Inflammatory macrophage treated with lipopolysaccharide for 1 hour (primary cell): ENCODE measurements around the gene GRPEL2.

Experiments
- DNase-seq, 2 donors: peaks; one replicate each; pipeline ENCODE4 v3.0.0-alpha.2; 2020 to 2022

GRPEL2 gene, protein sequence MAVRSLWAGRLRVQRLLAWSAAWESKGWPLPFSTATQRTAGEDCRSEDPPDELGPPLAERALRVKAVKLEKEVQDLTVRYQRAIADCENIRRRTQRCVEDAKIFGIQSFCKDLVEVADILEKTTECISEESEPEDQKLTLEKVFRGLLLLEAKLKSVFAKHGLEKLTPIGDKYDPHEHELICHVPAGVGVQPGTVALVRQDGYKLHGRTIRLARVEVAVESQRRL

DNA sequence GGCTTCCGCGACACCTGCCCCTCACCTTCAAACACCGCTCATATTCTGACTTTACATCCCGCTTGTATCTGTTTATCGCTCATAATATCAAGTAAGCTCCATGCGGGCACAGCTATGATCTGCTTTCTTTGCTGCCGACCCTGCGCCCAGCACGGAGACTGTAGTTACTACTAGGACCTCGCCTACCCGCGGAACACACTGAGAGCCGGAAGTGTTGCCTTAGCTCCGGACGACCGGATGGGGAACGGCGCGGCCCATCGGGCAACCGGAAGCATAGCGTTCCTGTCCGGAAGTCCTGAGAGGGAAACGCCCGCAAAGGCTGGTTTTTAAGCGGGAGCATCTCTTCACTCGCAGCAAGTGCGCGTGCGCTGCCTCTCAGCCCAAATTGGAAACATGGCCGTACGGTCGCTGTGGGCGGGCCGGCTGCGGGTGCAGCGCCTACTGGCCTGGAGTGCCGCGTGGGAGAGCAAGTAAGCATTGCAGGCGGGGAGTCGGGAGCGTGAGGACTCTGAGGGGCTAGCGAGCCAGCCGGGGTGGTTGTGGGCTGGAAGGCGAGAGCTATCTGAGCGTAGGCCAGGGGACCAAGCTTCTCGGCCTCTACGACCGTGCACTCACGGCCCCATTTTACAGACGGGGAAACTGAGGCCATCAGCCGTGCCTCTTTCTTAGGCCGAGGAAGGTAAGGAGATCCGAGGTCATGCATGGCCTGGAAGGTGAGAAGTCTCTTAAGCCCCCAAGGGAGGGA lies at the start of gene GRPEL2:
GRPEL2 (plus strand) TSS at position 353 of the 745 bp plus-strand sequence; CDS start at position 394, 41 bp downstream.
- peak; percentile 96 to 97 for DNase-seq

DNA sequence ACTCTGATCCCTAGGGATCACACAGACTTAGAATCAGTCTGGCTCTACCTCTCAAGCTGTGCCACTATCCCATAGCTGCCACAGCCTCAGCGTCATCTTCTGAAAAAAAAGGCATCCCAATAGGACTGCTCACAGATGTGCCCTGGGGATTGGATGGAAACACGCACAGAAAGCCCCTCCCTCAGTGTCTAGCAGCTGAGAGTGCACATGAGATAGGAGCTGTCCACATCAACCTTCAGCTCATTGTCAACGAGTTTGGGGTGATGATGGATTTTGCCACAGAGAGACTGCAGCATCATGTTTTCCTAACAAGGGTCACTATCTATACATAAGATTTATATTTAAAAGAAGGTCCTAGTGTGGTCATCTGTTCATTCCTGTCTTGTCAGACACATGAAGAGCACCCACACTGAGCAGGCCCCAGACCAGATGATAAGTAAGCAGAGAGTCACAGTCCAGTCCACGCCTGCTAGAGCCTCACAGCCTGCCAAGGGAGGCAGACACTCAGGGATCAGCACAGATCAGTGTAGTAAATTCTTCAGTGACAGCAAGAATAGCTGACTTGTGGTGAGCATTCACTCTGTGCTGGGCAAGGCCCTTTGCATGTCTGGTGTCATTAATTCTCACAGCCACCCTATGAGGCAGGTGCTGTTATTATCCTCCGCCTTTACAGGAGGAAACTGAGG lies 47.8 kb upstream of the GRPEL2 start:
- no peak for DNase-seq

DNA sequence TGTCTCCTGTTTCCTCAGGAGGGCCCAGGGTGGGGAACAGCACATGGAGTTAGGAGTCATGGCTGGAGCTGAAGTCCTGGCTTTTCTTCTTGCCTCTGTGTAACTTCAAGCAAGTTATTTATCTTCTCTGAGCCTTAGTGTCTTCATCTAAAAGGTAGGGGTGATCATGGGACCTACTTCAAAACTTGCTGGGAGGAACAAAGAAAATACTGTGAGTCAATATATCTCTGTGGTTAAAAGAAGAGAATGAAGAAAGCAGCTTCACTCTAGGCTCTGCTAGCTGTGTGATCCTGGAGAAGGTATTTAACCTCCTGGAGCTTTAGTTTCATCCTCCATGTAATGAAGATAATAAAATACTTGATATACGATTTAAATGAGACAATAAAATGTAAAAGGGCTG lies 47.1 kb upstream of the GRPEL2 start:
- DNase-seq: no peak

DNA sequence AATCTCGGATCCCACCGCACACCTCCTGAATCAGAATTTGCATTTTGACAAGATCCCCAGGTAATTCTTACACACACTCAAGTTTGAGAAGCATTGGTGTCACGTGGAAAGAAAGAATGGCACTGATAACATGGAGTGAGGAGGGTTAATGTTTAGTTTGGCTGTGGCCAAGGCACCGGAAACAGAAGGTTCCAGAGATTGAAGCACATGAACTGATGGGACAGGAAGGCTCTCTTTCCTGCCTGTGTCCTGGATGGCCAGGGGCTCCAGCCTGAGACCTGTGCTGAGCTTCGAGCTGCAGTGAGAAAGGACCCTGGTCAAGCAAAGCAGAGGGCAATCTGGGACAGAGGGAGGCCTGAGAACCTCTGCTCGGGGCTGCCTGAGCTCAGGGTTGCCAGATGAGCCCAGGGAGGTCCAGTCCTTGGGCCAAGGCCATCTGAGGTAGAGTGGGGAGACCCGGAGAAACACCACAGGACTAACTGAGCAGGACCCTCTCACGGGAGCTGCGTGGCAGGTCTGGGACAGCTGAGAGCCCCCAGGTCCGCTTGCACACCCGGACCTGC lies 46.4 kb upstream of the GRPEL2 start:
- DNase-seq: no peak

DNA sequence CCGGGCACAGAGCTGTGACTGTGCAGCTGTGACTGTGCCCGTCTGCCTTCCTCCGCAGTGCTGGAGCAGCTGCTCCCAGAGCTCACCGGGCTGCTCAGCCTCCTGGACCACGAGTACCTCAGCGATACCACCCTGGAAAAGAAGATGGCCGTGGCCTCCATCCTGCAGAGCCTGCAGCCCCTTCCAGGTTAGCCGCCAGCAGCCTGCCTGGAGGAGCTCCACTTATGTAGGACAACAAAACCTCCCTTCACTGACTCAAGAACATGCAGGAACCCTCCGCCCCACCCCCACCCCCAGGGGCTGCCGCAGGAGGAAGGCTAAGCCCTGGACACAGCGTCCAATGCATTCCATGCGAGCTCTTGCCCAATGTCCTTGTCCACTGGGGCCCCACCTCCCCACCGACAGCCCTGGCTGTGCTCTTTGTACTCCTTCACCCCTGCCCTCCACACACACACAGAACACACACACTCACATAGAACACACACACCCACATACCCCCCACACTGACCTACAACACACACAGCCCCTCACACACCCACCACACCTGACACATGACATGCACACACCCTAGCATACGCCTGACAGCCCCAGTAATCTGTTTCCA lies 45.7 kb upstream of the GRPEL2 start:
- no peak for DNase-seq

DNA sequence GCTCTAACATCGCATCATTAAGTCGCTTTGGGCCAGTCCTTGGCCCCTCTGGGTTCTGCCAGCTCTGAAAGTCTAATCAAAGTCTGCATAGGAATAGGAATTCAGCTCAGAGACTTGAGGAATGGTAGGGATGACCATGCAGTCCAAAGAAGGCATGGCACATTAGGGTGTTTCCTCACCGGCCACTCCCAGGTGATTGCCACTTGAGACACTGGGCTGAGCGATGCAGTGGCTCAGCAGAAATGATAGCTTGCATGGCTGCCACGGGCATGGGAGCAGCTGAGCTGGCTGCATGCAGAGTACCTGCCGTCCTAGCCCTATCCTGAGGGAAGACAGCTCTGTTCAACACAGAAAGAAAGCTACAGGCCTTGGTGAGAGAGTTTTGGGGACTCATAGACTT lies 44.9 kb upstream of the GRPEL2 start:
- DNase-seq: no peak

DNA sequence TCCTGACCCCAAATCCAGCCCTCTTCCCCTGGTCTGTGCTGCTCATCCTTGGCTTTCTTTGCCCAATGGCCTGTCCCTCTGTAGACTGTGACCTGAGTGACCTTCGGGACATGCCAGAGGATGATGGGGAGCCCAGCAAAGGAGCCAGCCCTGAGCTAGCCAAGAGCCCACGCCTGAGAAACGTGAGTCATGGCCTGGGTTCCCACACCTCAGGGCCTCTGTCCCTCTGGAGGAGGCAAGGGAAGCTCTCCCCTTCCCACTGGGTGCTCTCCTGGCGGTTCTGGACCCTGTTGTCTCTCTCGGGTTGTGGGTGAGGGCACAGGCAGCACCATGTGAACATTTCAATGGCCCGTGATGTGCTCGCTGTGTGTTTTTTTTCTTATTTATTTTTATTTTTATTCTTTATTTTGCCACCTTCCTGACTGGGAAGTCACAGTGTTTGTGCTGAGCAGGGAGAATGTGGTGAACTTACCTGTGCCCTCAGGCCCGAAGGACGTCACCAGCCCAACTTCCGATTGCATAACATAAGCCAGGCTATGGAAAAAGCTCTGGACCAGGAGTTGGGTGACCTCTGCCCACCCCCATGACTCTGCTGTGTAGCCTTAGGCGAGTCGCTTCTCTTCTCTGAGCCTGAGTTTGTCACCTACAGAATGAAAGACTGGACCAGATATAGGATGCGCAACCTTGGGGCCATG lies 44.1 kb upstream of the GRPEL2 start:
- DNase-seq: no peak

DNA sequence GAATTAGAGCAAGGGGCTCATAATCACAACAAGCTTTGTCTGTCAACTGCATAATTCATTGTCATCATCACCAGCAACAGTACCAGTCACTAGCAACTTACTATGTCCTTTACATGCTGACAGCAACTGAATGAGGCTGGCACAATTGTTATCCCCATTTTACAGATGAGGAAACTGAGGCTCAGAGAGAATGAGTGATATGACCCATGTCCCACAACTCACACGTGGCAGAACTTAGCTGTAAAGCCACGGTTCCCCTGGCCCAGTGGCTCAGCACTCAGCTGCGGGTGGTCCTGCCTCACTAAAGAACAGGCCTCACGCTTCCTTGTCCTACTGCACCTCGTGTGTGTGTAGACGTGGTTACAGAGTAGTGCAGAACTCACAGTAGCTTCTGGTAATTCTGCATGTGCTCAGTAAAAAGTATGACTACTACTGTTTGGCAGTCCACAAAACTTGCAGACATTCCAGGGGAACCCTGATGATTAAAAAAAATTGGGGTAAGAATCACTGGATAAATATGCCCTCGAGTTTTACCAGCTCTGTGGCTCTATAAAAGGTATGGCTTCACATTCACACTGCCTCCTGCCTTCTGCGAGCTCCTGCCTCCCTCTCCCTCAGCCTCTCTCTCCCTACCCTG lies 43.4 kb upstream of the GRPEL2 start:
- no peak for DNase-seq

DNA sequence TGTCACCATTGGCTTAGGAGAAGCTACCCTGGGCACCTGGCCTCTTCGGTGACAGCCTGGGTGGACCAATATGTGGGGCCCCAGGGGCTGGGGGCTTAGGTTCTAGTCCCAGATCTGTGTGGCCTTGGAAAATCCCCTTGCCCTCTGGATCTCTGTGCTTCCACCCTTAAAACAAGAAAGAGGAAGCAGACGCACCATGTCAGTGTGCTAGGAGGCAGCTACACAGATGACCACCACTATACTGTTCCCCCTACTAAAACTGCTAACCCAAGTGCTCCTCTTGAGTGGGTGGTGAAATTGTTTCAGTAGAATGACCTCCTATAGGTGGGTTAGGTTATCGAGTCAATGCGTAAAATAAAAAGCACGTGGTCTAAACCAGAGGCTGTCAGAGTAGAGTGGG lies 42.7 kb upstream of the GRPEL2 start:
- DNase-seq: peak in 1 of 2 donors; percentile 9

DNA sequence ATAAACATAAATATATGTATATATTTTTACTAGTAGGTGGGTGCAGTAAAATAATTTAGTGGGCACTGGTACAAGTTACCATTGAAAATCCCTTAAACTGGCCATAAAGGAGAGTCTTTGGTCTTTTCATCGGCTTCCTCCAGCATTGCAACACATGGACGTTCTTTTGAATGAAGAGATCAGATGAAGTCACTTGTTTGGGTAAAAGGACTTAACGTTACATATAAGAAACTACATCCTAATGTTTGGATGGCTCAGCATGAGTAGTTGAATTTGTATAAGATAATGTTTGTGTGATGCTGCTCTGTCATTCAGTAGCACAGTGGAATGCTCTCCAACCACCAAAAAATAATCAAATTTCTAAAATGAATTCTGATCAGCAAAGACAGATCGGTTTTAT lies 42.1 kb upstream of the GRPEL2 start:
- DNase-seq: no peak

DNA sequence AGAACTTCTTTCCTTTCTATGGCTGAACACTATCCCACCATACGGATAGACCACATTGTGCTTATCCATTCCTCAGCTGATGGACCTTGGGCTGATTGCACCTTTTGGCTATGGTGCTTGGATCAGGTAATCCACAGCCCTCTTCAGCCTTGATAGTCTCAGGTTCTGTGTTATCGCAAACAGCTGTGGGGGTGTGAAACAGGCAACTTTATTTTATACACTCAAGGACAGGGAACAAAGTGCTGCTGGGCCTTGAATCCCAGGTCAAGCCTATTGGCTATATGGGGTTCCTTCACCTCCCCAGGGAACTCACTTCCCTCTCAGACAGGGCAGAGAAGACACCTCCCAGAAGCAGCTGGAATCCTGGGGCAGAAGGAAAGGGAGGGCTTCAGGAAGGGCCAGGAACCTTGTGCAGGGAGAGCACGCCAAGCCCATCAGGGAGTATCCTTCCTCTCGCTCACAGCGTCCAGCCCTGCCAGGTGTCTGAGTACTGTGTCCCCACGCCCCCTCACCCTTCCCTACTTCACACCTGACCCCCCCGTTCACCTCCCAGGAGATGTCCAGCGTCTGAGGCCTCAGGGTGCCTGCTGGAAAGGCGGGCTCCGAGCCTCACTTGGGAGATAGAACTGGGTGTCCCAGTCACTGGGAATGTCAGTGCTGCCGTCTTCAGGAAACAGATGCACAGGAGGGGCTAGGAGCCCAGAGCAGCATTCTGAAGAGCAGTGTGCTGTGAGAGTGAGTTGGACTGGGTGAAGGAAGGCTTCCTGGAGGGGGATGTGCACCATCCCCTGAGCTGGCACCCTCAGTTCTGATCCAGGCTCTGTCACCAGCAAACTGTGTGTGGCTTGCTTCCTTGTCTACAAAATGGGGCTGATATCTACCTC lies 40.9 kb upstream of the GRPEL2 start:
- no peak for DNase-seq

DNA sequence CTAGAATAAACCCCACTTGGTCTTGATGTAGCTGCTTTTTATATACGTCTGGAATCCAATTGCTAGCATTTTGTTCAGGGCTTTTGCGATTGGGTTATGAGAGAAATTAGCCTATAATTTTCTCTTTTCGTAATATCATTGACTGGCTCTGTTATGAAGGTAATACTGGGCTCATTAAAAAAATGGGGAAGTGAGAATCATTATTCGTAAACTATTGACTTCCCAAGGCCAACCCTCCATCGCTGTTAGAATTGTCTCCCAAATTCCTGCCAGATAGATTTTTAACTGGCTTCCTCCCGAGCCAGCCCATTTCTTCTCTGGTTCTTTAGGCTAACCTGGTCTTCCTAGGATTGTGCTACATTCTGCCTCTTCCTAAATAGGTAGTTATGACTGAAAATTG lies 35.9 kb upstream of the GRPEL2 start:
- DNase-seq: no peak

DNA sequence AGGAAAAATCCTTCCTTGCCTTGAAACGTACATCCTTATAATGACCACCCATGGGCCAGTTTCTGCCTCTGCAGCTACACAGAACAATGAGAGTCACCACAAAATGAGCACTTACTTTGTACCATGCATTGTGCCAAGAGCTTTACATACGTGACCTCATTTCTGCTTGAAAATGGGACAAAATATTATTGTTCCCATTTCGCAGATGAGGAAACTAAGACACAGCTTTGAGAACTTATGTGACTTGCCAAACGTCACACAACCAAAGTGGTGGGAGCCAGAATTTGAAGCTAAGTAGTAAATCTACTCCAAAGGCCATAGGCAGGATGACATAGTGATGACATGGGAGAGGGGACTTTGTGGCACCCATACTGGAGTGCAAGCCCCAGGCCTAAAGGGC lies 34.8 kb upstream of the GRPEL2 start:
- DNase-seq: no peak

DNA sequence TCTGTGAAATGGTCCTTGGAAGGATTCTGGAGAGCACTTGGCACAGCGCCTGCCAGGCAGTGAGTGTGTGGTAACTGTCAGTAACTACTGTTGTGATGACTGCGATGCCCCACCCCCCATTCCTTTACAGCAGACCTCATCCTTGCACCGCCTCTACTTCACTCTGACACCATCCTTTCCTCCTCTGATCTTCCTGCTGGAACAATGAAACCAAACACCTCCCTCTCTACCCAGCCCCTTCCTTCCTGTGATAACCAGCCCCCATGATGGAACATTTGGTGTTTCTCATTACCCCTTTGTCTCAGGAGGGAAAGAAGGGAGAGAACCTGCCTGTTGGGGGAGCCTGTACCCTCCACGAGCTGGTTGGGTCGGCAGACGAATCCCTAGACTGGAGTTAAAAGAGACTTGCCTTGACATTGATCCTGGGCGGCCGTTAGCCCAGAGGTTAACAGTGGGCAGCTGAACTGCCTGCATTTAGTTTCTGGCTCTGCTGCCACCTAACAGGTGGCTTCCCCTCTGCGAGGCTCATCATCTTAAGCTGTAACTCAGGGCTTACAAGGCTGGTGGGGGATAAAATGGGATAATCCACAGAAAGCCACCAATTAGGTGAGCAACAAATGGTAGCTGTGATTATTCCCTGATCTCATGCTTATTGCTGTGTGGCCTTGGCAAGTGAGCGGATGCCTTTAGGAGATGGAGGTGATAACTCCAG lies 34.2 kb upstream of the GRPEL2 start:
- DNase-seq: no peak

DNA sequence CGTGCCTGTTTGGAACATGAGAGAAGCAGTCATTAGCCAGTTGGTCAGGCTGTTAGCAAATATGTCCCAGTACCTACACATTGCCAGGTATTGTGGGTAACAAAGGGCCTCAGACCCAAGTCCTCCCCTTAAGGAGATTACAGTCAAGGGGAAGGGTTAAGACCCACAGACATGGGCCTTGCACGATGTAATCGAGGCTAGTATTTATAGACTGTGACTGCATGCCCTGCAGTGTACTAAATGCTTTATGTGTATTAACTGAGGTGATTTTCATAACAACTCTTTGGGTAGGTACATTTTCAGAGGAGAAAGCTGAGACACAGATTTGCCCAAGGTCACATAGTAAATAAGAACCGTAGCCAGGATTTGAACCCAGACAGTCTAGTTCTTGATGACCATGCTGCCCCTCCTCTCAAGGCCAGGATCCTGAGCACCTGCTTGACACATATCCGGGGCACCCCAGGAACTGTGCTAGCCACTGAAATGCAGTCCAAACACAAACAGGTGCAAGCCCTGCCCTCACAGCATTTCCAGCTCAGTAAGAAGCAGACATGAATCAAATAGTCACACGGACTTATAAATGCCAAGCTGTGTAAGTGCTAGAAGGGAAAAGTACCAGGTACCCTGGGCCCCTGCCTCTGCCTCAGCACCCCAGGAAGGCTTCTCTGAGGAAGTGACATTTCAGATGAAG lies 32.0 kb upstream of the GRPEL2 start:
- DNase-seq: no peak

DNA sequence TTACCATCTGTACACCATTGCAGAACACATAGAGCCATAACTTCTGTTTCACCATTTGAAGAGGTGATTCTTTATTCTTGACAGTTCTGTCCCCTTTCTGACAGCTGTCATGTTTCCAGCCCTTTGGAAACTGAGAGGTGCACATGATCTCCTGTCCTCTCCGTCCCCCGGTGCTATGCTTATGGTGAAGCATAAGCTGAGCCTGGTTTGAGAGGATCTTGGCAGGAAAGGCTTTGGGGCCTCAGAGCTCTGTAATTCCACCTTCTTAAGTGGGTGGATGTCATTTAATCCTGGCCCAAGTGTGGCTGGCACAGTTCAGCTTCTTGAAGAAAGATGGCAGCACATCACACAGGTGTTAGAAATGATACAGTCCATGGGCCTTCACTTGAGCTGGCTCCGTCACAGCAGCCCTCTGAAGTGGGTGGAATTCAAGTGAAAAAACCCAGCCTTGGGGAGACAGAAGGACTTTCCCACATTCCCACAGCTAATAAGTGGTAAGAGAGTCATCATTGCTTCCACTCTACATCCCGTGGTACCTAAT lies 30.7 kb upstream of the GRPEL2 start:
- DNase-seq: no peak

DNA sequence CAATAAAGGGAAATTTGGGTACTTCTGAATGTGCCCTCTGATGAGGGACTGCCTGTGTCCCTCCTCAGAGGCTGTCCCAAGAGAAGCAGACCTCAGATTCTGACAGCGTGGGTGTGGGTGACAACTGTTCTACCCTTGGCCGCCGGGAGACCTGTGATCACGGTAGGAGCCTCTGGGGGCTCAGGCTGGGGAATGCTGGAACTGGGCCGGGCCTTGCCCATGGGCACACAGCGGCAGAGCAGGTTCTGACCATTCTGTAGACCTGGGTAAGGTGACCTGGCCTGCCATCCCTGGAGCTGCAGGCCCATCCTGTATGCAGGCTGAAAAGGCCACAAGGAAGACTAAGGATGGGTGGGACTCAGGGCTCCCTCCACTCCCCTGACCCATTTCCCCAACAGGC lies 29.5 kb upstream of the GRPEL2 start:
- DNase-seq: no peak

DNA sequence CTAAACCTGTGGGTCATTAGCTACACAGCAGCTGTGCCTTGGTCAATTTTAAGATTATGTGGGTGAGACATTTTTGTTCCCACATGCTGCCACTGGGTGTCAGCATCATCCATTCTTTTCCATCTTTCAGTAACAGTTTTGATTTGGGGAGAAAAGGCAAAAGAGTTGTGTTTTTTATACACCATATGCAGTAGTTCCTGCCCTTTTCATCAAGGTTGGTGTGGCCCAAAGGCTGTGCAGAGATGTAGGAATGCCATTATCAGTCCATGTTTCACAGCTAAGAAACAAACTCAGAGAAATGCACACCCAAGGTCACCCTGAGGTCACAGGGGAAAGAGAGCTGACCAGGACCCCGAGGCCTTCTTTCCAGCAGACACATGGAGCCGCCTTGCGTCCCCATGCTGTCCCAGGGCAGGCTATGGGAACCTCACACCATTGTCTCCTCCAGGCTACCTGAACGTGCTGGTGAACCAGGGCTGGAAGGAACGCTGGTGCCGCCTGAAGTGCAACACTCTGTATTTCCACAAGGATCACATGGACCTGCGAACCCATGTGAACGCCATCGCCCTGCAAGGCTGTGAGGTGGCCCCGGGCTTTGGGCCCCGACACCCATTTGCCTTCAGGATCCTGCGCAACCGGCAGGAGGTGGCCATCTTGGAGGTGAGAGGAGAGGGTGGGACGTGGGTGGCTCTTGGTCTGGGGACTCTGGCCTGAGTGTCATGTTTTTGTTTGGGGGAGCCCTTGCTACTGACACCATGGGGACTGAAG lies 27.8 kb upstream of the GRPEL2 start:
- DNase-seq: peak; percentile 19 to 59

DNA sequence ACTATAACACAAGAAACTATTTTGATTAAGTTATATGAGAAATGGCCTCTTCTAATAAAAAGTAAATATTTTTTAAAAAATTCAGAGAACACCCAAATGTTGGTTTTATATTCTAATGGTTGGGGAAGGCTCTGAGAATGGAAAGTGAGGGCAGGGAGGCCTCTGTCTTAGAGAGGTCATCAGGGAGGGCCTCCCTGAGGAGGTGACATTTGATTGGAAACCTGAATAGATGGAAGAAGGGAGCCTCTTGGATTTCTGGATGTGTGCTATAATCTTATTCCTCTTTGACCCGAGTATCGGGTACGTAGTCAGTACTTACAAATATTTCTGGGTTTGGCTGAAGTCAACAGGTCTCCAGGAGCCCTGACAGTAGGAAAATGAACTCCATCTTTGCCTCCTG lies 26.1 kb upstream of the GRPEL2 start:
- DNase-seq: no peak
